Kidney epithelial cell (primary cell): ENCODE measurements around the gene PRKAR1B. TPM values are rescaled to one million over a fixed set of nuclear protein-coding genes. Genes with fewer than 3 reads are reported as not detected.

Experiments used
- DNase-seq: peaks from one replicate; pipeline ENCODE4 v3.0.0-alpha.2; 2010; ENCODE audit warnings: low read depth
- H3K27me3 ChIP-seq: 2 replicates; pipeline ENCODE4 v1.6.0; 2011; ENCODE audit warnings: low read length; ENCODE audit not compliant: control insufficient read depth, insufficient read depth
- H3K36me3 ChIP-seq: 2 replicates; pipeline ENCODE4 v1.5.1; 2011; ENCODE audit warnings: low read length; ENCODE audit not compliant: control insufficient read depth, insufficient read depth
- H3K4me3 ChIP-seq: 2 replicates; pipeline ENCODE4 v1.5.1; 2011; ENCODE audit warnings: low read depth, mild to moderate bottlenecking, control low read depth, low read length
- total RNA-seq: library from RNA; depleted of rRNA; stranded (reverse); fragments of >200 nt; gene quantifications from 2 replicates; pipeline ENCODE4 v1.2.3, GENCODE V29; 2015
- TF ChIP-seq, protein P1 (sequence below): IDR thresholded peaks from 2 replicates; pipeline ENCODE4 v1.5.1; 2011; ENCODE audit warnings: mild to moderate bottlenecking, moderate library complexity, low read length, control low read depth, inconsistent platforms; ENCODE audit not compliant: insufficient read depth, poor library complexity, severe bottlenecking

PRKAR1B gene
- total RNA-seq, 1 donor from 2014 or later: 23.8 TPM

DNA sequence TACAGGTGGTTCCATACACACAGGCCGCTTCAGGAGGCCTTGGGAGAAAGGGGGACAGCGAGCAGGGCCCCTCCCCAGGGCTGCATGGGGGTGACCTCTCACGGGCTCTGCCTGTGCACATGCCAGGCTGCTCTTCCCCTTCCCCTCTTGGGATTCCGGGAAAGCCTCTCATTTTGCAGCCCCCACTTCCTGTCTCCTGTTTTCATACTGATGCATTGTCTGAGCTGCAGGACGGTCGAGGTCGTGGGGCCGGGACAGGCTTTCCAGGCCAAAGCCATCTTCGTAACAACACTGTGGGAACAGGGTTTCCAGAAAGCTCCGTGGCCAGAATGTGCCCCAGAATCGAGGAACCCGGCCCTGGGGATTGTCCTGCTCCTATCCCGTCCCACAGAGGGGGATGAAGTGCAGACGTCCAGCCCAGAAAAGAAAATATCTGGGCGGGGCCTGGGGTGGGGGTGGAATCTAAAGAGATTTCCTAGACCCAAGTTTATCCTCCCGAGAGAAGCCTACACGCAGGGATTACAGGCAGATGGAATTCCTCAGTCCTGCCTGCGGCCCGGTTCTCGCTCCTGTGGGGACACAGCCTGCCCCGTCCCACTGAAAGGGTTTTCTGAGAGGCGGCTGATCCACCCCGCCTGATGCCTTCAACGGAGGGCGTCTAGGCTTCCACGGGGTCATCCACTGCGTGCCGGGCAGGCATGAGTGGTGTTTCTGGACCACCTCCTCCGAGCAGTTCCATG is 30.1 kb downstream of the PRKAR1B start:
- no peak for DNase-seq
- no peaks in the 10 kb centered on the region for H3K27me3 ChIP-seq
- no peak overlapping the region for H3K4me3 ChIP-seq
- TF ChIP-seq, protein P1, sequence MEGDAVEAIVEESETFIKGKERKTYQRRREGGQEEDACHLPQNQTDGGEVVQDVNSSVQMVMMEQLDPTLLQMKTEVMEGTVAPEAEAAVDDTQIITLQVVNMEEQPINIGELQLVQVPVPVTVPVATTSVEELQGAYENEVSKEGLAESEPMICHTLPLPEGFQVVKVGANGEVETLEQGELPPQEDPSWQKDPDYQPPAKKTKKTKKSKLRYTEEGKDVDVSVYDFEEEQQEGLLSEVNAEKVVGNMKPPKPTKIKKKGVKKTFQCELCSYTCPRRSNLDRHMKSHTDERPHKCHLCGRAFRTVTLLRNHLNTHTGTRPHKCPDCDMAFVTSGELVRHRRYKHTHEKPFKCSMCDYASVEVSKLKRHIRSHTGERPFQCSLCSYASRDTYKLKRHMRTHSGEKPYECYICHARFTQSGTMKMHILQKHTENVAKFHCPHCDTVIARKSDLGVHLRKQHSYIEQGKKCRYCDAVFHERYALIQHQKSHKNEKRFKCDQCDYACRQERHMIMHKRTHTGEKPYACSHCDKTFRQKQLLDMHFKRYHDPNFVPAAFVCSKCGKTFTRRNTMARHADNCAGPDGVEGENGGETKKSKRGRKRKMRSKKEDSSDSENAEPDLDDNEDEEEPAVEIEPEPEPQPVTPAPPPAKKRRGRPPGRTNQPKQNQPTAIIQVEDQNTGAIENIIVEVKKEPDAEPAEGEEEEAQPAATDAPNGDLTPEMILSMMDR: no peak
- no peaks in the 10 kb centered on the region for H3K36me3 ChIP-seq

DNA sequence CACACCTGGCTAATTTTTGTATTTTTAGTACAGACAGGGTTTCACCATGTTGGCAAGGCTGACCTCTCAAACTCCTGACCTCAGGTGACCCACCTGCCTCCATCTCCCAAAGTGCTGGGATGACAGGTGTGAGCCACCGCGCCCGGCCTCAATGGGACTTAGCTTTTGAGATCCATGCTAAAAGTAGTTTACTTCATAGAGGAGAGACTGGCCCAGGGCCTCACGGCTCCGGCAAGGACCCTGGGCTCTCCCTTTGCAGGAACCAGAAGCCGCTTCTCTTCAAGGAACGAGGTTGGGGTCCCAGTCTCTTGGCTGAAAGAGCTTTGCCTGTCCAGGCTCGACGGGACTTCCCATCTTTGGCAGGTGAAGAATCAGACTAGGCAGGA is 30.7 kb downstream of the PRKAR1B start:
- DNase-seq: no peak
- Histone ChIP-seq H3K4me3 (no peak overlapping the region), H3K36me3 (no peaks in the 10 kb centered on the region), H3K27me3 (no peaks in the 10 kb centered on the region)
- TF ChIP-seq, protein P1: no peak

GRCh38 chr7:693280-693679 is 33.8 kb downstream of the PRKAR1B start:
- Histone ChIP-seq H3K27me3 (no peaks in the 10 kb centered on the region), H3K4me3 (no peak overlapping the region), H3K36me3 (no peaks in the 10 kb centered on the region)
- DNase-seq: no peak
- TF ChIP-seq, protein P1: no peak

GRCh38 chr7:691361-692045 is 35.6 kb downstream of the PRKAR1B start:
- Histone ChIP-seq H3K27me3 (no peaks in the 10 kb centered on the region), H3K4me3 (no peak overlapping the region), H3K36me3 (no peaks in the 10 kb centered on the region)
- no peak for DNase-seq
- TF ChIP-seq, protein P1: no peak

- TF ChIP-seq, protein P1: no peak
- Histone ChIP-seq H3K27me3 (no peaks in the 10 kb centered on the region), H3K4me3 (no peak overlapping the region), H3K36me3 (no peaks in the 10 kb centered on the region)
- DNase-seq: no peak
These were observed 36.4 kb downstream of the PRKAR1B start for GRCh38 chr7:690478-691360.
